Liver (tissue), 9 donors: Measurements from ENCODE around the gene KRIT1. TPM values are rescaled to one million over a fixed set of nuclear protein-coding genes. Genes with fewer than 3 reads are reported as not detected.
"Not testable (repeated sequence)": the region's sequence is repeated elsewhere in the genome, so short reads cannot be mapped to it uniquely, and the experiment has no call there.

Source experiments
- DNase-seq: peaks from one replicate; pipeline ENCODE4 v3.0.0-alpha.2; 2017; ENCODE audit warnings: low spot score
- H3K27ac ChIP-seq, 2 donors: one replicate each; pipeline ENCODE4 v1.7.0; 2013; ENCODE audit warnings: inconsistent platforms in 2 of 2, low read length in 2 of 2, control low read depth in 1 of 2, low read depth in 1 of 2, mild to moderate bottlenecking in 1 of 2
- H3K27me3 ChIP-seq, 4 donors: one replicate each; pipeline versions ENCODE4 v1.6.1 to v1.7.0; 2013; ENCODE audit warnings: low read length in 3 of 4, inconsistent platforms in 1 of 4, mild to moderate bottlenecking in 1 of 4, moderate library complexity in 1 of 4; ENCODE audit not compliant: control insufficient read depth in 4 of 4, insufficient read depth in 4 of 4
- H3K36me3 ChIP-seq, 4 donors: one replicate each; pipeline versions ENCODE4 v1.6.1 to v1.7.0; 2013; ENCODE audit warnings: low read length in 3 of 4, mild to moderate bottlenecking in 3 of 4, low read depth in 1 of 4, moderate library complexity in 1 of 4; ENCODE audit not compliant: control insufficient read depth in 4 of 4, insufficient read depth in 3 of 4
- H3K4me1 ChIP-seq, 4 donors: one replicate each; pipeline versions ENCODE4 v1.6.1 to v1.7.0; 2013; ENCODE audit warnings: low read length in 3 of 4, mild to moderate bottlenecking in 3 of 4, moderate library complexity in 1 of 4; ENCODE audit not compliant: control insufficient read depth in 4 of 4, insufficient read depth in 4 of 4
- H3K4me3 ChIP-seq, 3 donors: one replicate each; pipeline versions ENCODE4 v1.6.1 to v1.7.0; 2013; ENCODE audit warnings: low read length in 3 of 3, control low read depth in 1 of 3, low read depth in 1 of 3, mild to moderate bottlenecking in 1 of 3
- H3K9ac ChIP-seq, 2 donors: one replicate each; pipeline ENCODE4 v1.7.0; 2013; ENCODE audit warnings: low read length in 2 of 2, mild to moderate bottlenecking in 2 of 2, moderate library complexity in 2 of 2, control low read depth in 1 of 2, low read depth in 1 of 2
- H3K9me3 ChIP-seq, 4 donors: one replicate each; pipeline versions ENCODE4 v1.6.1 to v1.7.0; 2013; ENCODE audit warnings: low read length in 3 of 4; ENCODE audit not compliant: control insufficient read depth in 4 of 4
- EGR1 ChIP-seq, 2 donors: IDR thresholded peaks; 2 replicates each; pipeline ENCODE4 v1.6.1; 2016 to 2018; ENCODE audit warnings: antibody characterized with exemption in 2 of 2, low read depth in 2 of 2
- HNF4G ChIP-seq: IDR thresholded peaks from 2 replicates; pipeline ENCODE4 v1.6.1; 2016; ENCODE audit warnings: antibody characterized with exemption
- RAD21 ChIP-seq, 2 donors: IDR thresholded peaks; 2 replicates each; pipeline ENCODE4 v1.6.1; 2016; ENCODE audit warnings: antibody characterized with exemption in 2 of 2, mild to moderate bottlenecking in 2 of 2
- YY1 ChIP-seq: IDR thresholded peaks from 2 replicates; pipeline ENCODE4 v1.6.1; 2016; ENCODE audit warnings: antibody characterized with exemption, mild to moderate bottlenecking
- WGBS: extraction: QIAGEN DNeasy Blood & Tissue Kit; methylation state at CpG from one replicate; pipeline ENCODE4 v1.1.7; 2013; 5-methylcytosine and 5-hydroxymethylcytosine counted together
- polyA plus RNA-seq, 2 donors: library from polyadenylated mRNA; stranded (reverse) in 1 of 2; unstranded in 1 of 2; fragments of 200-250 nt in 1 of 2; fragments of >200 nt in 1 of 2; fragmentation: Nextera tagmentation in 1 of 2; extraction: Ambion mirVana in 1 of 2; gene quantifications; one replicate each; pipeline versions ENCODE4 v1.2.1 to v1.2.3, GENCODE V29; 2013 to 2015
- total RNA-seq, 2 donors: library from RNA; depleted of rRNA; stranded (reverse); fragments of >200 nt; gene quantifications; one replicate each; pipeline ENCODE4 v1.2.3, GENCODE V29; 2014
- TF ChIP-seq, protein P1 (sequence below): IDR thresholded peaks from 2 replicates; pipeline ENCODE4 v1.6.1; 2016; ENCODE audit warnings: antibody characterized with exemption, mild to moderate bottlenecking
- TF ChIP-seq, protein P2 (sequence below): IDR thresholded peaks from 2 replicates; pipeline ENCODE4 v1.6.1; 2016; ENCODE audit warnings: antibody characterized with exemption
- TF ChIP-seq, protein P3 (sequence below): fragments of 150-350 bp; IDR thresholded peaks from 2 replicates; pipeline ENCODE4 v1.5.1; 2017; ENCODE audit warnings: improper control_type of control experiment, low read depth, low read length; ENCODE audit not compliant: missing input control
- donor health status: healthy.
- donor health status: healthy.
- donor health status: healthy.
- donor health status: healthy.
- donor health status: healthy.

Gene KRIT1
- total and polyA plus RNA-seq, 4 donors = 8.0 to 48.4 (median 23.9) TPM

DNA sequence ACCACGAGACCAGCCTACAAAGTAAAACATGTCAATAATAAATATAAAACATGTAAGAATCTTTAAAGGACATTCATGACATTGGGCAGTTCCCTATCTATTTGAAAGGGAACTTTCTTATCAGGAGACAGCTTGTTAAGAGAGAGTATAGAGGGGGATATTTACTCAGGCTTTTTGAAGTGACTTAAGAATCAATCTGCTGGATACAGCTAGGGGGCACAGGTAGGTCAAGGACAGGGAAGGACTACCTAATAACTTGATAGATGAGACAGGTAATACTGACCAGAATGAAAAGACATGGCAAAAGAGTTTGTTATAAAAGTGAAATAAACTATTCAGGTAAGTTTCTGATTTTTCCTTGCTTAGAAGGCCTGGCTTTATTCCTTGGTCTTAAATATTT lies 44.9 kb downstream of the KRIT1 start (continued):
- TF ChIP-seq, protein P1, sequence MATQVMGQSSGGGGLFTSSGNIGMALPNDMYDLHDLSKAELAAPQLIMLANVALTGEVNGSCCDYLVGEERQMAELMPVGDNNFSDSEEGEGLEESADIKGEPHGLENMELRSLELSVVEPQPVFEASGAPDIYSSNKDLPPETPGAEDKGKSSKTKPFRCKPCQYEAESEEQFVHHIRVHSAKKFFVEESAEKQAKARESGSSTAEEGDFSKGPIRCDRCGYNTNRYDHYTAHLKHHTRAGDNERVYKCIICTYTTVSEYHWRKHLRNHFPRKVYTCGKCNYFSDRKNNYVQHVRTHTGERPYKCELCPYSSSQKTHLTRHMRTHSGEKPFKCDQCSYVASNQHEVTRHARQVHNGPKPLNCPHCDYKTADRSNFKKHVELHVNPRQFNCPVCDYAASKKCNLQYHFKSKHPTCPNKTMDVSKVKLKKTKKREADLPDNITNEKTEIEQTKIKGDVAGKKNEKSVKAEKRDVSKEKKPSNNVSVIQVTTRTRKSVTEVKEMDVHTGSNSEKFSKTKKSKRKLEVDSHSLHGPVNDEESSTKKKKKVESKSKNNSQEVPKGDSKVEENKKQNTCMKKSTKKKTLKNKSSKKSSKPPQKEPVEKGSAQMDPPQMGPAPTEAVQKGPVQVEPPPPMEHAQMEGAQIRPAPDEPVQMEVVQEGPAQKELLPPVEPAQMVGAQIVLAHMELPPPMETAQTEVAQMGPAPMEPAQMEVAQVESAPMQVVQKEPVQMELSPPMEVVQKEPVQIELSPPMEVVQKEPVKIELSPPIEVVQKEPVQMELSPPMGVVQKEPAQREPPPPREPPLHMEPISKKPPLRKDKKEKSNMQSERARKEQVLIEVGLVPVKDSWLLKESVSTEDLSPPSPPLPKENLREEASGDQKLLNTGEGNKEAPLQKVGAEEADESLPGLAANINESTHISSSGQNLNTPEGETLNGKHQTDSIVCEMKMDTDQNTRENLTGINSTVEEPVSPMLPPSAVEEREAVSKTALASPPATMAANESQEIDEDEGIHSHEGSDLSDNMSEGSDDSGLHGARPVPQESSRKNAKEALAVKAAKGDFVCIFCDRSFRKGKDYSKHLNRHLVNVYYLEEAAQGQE = no peak
- no peak for TF ChIP-seq RAD21 (IDR thresholded peaks at IDR 0.05)
- TF ChIP-seq, protein P2, sequence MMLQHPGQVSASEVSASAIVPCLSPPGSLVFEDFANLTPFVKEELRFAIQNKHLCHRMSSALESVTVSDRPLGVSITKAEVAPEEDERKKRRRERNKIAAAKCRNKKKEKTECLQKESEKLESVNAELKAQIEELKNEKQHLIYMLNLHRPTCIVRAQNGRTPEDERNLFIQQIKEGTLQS = no peak
- TF ChIP-seq, protein P3, sequence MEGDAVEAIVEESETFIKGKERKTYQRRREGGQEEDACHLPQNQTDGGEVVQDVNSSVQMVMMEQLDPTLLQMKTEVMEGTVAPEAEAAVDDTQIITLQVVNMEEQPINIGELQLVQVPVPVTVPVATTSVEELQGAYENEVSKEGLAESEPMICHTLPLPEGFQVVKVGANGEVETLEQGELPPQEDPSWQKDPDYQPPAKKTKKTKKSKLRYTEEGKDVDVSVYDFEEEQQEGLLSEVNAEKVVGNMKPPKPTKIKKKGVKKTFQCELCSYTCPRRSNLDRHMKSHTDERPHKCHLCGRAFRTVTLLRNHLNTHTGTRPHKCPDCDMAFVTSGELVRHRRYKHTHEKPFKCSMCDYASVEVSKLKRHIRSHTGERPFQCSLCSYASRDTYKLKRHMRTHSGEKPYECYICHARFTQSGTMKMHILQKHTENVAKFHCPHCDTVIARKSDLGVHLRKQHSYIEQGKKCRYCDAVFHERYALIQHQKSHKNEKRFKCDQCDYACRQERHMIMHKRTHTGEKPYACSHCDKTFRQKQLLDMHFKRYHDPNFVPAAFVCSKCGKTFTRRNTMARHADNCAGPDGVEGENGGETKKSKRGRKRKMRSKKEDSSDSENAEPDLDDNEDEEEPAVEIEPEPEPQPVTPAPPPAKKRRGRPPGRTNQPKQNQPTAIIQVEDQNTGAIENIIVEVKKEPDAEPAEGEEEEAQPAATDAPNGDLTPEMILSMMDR = no peak

- WGBS = 98% methylated on average over 3 of the region's 3 CpGs
These were observed 53.4 kb downstream of the KRIT1 start for GRCh38 chr7:92192326-92192725.

DNA sequence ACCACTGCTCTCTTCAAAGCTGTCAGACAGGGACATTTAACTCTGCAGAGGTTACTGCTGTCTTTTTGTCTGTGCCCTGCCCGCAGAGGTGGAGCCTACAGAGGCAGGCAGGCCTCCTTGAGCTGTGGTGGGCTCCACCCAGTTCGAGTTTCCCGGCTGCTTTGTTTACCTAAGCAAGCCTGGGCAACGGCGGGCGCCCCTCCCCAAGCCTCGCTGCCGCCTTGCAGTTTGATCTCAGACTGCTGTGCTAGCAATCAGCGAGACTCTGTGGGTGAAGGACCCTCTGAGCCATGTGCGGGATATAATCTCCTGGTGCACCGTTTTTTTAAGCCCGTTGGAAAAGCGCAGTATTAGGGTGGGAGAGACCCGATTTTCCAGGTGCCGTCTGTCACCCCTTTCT lies 56.5 kb downstream of the KRIT1 start:
- not testable (repeated sequence) for DNase-seq, H3K27ac ChIP-seq, H3K9me3 ChIP-seq, H3K4me1 ChIP-seq, H3K36me3 ChIP-seq, H3K27me3 ChIP-seq, H3K4me3 ChIP-seq, H3K9ac ChIP-seq
- WGBS = 95% methylated on average over 15 of the region's 15 CpGs

More at GRCh38 chr7:92192326-92192725, 53.4 kb downstream of the KRIT1 start:
- DNase-seq = no peak
- no peak overlapping the region for H3K4me3 ChIP-seq
- TF ChIP-seq EGR1 (IDR thresholded peaks at IDR 0.05; ENCODE audit: low read depth in 2 of 2) (no peak), YY1 (no peak), HNF4G (no peak)
- TF ChIP-seq, protein P3 = no peak
- H3K36me3 ChIP-seq = no peaks in the 10 kb centered on the region
- no peaks in the 10 kb centered on the region for H3K4me1 ChIP-seq
- no peak overlapping the region for H3K27ac ChIP-seq
- H3K27me3 ChIP-seq = no peaks in the 10 kb centered on the region
- H3K9ac ChIP-seq = no peak overlapping the region
- H3K9me3 ChIP-seq = peaks cover 0 to 8% (median 6%) of the 10 kb centered on the region in 4 donors

DNA sequence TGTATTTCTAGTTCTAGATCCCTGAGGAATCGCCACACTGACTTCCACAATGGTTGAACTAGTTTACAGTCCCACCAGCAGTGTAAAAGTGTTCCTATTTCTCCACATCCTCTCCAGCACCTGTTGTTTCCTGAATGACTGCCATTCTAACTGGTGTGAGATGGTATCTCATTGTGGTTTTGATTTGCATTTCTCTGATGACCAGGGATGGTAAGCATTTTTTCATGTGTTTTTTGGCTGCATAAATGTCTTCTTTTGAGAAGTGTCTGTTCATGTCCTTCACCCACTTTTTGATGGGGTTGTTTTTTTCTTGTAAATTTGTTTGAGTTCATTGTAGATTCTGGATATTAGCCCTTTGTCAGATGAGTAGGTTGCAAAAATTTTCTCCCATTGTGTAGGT lies 61.4 kb downstream of the KRIT1 start:
- H3K9me3 ChIP-seq, DNase-seq, H3K4me3 ChIP-seq, H3K27ac ChIP-seq, H3K36me3 ChIP-seq, H3K27me3 ChIP-seq, H3K4me1 ChIP-seq, H3K9ac ChIP-seq: not testable (repeated sequence)
- 84% methylated on average over 1 of the region's 1 CpG for WGBS
